KOPT-K1 (cell line): Measurements from ENCODE around the gene NIF3L1.
"Not testable (repeated sequence)": the region's sequence is repeated elsewhere in the genome, so short reads cannot be mapped to it uniquely, and the experiment has no call there.

Experiments
- H3K27ac ChIP-seq: fragments of 200-600 bp; sonication (generic); 2 replicates; pipeline ENCODE4 v1.5.1; 2016; ENCODE audit warnings: antibody characterized with exemption, mild to moderate bottlenecking, low read depth, low read length; ENCODE audit not compliant: poor library complexity, severe bottlenecking
- H3K36me3 ChIP-seq: fragments of 200-600 bp; sonication (generic); 2 replicates; pipeline ENCODE4 v1.5.1; 2017; ENCODE audit warnings: antibody characterized with exemption, mild to moderate bottlenecking, low read length, moderate library complexity; ENCODE audit not compliant: insufficient read depth
- H3K9me3 ChIP-seq: fragments of 200-600 bp; sonication (generic); 2 replicates; pipeline ENCODE4 v1.5.1; 2017; ENCODE audit warnings: antibody characterized with exemption, low read length, mild to moderate bottlenecking; ENCODE audit not compliant: insufficient read depth, poor library complexity, severe bottlenecking

NIF3L1 gene

DNA sequence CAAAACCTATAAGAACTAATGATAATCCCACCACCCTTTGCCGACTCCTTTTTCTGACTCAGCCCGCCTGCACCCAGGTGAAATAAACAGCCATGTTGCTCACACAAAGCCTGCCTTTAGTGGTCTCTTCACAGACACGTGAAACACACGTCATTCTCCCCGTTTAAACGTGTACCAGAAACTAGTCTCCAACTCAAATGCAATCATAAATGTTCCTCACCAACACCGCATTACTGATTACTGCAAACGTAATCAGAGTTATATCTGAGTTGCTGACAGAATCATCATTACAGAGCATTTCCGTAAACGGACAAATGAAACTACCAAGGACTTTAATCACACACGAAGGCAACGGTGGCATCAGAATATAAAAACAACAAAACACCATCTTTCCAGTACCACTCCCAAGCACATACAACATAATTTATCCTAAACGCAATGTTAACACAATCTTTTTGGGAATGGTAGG is 26.6 kb upstream of the NIF3L1 start:
- peaks cover 51% of the 10 kb centered on the region for H3K36me3 ChIP-seq
- H3K27ac ChIP-seq, result peak overlapping the region; percentile 94
- H3K9me3 ChIP-seq, result no peaks in the 10 kb centered on the region

DNA sequence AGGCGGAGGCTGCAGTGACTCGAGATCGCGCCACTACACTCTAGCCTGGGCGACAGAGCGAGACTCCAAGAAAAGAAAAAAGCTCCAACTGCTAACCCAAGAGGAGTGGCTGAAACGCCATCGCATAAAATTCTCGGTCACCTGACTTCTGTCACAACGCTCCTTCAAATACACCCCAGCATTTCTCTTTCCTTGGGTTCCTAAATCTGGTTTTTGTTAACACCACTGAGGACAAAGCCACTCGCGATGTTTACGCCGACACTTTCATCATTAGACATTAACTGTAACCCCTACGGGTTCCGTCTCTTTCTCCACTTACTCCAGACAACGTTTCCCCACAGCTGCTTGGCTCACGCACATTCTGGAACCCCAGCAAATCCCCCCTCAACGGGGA is 25.4 kb upstream of the NIF3L1 start:
- H3K36me3 ChIP-seq, result peaks cover 39% of the 10 kb centered on the region
- peak overlapping the region; percentile 94 for H3K27ac ChIP-seq
- H3K9me3 ChIP-seq, result no peaks in the 10 kb centered on the region

DNA sequence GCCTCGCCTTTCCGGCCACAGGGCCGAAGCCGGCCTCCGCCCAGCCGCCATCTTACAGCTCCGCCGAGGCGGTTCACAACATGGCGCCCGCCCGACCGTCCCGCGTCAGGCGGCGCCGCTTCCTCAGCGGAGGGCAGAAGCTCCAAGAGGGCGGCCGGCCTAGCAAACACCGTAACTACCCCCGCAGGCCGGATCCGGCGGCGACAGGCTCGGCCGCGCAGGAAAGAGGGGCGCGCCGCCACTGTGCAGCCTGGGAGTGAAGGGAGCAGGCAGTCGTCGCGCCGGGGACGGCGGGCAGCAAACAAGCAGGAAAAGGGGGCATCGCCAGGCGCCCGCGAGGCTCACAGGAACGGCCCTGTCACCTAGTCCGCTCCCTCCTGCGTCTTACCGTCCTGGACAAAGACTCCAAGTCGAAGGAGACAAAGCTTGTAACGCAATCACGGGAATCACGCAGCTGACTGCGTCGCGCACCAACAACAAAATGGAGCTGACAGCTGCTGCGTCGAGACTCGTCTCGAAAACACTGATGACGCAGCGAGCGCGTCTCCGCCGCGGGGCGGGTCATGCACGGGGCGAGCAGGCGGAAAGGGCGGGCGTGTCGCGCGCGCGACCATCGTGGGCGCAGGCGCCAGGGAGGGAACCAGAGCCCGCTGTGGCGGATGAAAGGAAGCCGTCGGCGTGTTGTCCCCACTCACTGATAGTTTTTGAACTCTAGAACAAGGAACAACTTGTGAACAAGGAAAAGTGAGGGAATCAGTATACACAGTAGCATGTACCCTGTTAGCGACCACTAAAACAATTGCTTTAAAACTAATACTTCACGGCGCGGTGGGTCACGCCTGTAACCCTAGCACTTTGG is 24.8 kb upstream of the NIF3L1 start, which contains the start of gene CLK1:
Gene CLK1, minus strand, starts transcription at position 483 of the 859 bp plus-strand sequence. CDS start 2,796 bp downstream, outside the sequence.
- Histone ChIP-seq H3K9me3 (no peaks in the 10 kb centered on the region), H3K27ac (peak within 1 kb of the TSS; percentile 94), H3K36me3 (peaks cover 32% of the 10 kb centered on the region)

DNA sequence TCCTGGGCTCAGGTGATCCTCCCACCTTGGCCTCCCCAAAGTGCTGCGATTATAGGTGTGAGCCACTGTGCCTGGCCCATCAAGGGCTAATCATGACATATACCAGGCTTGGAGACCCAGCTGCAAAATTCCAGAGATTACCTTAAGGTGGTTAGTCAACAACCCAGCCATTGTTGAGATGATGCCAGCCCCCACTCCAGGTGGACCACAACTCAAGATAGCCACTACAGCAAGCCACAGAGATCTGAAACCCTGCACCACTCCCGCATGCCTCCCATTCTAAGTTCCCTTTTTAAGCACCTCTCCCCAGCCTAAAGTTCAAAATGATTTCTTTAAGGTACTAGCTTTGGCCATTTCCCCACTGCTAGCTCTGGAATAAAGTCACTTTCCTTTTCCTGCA is 20.2 kb upstream of the NIF3L1 start:
- H3K27ac ChIP-seq, result no peak overlapping the region
- peaks cover 38% of the 10 kb centered on the region for H3K36me3 ChIP-seq
- no peaks in the 10 kb centered on the region for H3K9me3 ChIP-seq

DNA sequence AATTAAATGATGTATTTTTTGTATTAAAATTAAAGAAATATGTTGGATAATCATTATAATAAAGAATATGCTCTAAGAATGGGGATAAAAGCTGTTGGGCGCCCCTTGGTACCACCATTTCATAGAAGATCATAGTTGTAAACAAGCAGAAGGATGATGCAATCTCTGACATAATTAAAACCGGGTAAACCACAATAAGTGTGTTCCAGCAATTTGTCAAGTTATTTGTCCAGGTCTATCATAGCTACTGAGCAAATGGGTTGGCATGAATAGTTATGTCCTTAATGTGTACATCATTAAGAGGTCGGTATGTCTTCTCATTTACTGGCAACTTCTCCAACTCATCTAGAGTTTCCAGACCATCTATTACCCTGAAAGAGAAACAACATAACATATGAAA is 18.0 kb upstream of the NIF3L1 start:
- H3K27ac ChIP-seq, result no peak overlapping the region
- peaks cover 59% of the 10 kb centered on the region for H3K36me3 ChIP-seq
- no peaks in the 10 kb centered on the region for H3K9me3 ChIP-seq

DNA sequence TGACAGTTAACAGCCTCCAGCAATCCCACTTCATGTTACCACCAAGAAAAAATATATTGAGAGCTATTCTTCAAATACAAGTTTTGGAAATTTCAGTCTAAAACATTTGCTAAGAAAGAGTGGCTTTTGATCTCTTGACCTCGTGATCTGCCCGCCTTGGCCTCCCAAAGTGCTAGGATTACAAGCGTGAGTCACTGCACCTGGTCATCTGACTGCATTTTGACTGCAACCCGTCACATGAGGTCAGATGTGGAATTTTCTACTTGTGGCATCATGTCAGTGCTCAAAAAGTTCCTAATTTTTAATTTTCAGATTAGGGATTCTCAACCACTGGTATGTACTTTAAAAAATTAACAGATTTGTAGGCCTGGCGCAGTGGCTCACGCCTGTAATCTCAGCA is 15.6 kb upstream of the NIF3L1 start:
- Histone ChIP-seq H3K27ac (no peak overlapping the region), H3K9me3 (no peaks in the 10 kb centered on the region), H3K36me3 (peaks cover 84% of the 10 kb centered on the region)

DNA sequence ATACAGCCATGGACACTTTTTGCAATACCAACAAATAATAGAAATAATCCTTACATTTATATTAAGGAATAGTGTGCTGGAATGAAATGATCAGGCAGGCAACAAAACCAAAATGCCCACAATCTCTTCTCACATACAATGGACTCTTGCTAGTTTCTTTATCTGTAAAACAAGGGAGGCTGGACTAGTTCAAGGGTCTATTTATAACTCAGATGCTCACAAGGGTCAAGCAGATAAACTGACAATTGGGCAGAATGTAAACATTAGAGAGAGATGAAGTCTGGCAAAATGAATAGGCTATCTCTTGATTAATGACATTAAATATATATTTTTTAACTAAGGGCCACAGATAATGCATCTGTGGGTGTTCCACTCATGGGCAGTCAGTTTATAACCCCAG is 11.7 kb upstream of the NIF3L1 start:
- H3K36me3 ChIP-seq, result peaks cover 100% of the 10 kb centered on the region
- no peak overlapping the region for H3K27ac ChIP-seq
- H3K9me3 ChIP-seq, result no peaks in the 10 kb centered on the region

DNA sequence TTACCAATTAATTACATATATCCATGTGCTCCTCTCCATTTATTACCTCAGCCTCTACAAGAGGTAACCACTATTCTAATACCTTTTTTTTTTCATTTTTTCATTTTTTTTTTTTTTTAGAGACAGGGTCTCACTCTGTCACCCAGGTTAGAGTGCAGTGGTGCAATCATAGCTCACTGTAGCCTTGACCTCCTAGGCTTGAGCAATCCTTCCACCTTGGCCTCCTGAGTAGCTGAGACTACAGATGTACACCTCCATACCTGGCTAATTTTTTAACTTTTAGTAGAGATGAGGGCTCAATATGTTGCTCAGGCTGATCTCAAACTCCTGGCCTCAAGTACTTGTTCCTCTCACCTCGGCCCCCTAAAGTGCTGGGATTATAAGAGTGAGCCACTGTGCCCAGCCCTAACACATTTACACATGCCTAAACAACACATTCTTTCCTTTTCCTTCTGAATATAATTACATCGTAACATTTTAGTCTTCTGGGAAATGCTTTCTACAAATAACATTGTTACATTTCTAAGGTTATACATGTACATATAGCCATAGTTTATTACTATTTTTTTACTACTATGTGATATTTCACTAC is 10.8 kb upstream of the NIF3L1 start:
- Histone ChIP-seq H3K36me3 (peaks cover 99% of the 10 kb centered on the region), H3K27ac (no peak overlapping the region), H3K9me3 (no peaks in the 10 kb centered on the region)

DNA sequence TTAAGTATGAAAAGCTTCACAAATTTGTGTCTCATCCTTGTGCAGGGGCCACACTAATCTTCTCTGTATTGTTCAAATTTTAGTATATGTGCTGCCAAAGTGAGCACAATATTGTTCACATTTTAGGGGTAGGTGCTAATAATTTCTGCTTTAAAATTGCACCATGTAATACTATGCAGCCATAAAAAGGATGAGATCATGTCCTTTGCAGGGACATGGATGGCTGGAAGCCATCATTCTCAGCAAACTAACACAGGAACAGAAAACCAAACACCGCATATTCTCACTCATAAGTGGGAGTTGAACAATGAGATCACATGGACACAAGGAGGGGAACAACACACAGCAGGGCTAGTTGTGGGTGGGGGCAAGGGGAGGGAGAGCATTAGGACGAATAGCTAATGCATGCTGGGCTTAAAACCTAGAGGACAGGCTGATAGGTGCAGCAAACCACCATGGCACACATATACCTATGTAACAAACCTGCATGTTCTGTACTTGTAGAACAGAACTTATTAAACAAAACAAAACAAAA is 7.4 kb upstream of the NIF3L1 start:
- H3K36me3 ChIP-seq, result peaks cover 90% of the 10 kb centered on the region
- H3K27ac ChIP-seq, H3K9me3 ChIP-seq: not testable (repeated sequence)

DNA sequence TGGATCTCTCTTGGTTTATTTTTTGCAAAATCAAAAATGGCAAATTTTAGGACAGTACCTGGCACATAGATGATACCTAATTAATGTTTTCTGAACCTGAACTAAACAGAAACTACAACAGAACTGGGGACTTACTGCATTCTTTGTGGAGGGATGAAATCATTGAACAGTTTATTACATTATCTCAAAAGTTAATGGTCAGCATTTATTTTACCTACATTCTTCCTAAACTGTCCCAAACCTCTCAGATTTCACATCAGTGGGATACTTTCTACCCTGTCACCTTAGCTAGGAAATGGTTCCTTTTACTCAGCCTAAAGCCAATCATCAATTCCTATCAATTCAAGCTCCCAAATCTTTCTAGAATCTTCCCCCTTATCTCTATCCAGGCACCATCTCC is 10.3 kb downstream of the NIF3L1 start:
- H3K9me3 ChIP-seq, result no peaks in the 10 kb centered on the region
- H3K27ac ChIP-seq, result no peak overlapping the region
- H3K36me3 ChIP-seq, result peaks cover 96% of the 10 kb centered on the region

DNA sequence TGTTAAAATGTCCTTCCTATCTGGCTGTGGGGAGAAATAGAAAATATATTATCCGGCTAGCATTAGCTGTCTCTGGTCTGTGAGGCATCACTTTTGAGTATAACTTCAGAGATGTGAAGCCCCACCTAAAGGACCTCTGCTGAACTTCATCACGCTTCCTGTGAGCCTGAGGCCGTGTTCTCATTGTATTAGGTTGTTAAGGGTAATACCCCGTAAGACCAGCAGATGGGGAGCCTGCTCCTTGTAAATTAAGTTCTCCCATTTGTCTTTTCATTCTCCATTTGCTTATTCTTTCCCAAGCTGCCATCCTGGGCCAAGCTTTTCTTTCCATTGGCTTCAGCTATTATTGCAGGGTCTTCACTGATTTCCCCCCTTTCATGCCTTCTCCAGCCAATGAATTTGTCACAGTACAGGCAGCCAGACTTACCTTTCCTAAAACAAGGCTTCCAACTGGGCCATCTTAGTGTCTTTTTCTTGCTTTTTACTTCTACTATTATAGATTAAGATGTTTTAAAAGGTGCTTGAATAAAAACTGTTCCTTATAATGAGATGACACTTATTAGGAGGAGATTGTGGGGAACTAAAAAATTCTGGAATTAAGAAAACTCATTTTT is 12.4 kb downstream of the NIF3L1 start:
- Histone ChIP-seq H3K27ac (no peak overlapping the region), H3K9me3 (no peaks in the 10 kb centered on the region), H3K36me3 (peaks cover 96% of the 10 kb centered on the region)

DNA sequence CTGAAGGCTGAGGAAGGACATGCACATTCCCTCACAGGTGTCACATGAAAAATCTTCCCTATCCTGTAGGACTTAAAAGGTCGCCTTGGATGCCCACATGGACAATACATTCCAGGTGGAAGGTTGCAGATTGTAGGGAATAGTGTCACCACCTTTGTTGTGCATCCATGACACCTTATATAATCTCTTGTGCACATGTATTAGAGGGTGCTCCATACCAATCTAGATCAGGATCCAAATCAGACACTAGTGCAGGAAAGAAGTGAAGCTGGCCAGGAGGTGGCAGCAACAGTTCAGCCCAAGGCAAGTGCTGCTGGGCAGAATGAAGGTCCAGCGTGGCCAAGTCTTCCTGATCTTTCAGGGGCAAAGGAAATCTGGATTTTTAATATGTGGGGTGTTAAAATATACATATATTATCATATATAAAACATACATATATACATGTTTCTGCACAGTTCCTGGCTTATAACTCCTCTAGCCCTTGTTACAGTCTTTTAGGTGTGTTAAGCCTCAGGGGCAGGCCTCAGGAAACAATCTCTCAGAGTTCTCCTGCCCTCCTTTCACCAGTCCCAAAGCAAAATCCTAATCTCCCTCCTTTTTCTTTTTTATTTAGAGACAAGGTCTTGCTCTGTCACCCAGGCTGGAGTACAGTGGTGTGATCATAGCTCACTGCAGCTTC is 16.6 kb downstream of the NIF3L1 start:
- Histone ChIP-seq H3K36me3 (peaks cover 95% of the 10 kb centered on the region), H3K27ac (no peak overlapping the region), H3K9me3 (no peaks in the 10 kb centered on the region)

DNA sequence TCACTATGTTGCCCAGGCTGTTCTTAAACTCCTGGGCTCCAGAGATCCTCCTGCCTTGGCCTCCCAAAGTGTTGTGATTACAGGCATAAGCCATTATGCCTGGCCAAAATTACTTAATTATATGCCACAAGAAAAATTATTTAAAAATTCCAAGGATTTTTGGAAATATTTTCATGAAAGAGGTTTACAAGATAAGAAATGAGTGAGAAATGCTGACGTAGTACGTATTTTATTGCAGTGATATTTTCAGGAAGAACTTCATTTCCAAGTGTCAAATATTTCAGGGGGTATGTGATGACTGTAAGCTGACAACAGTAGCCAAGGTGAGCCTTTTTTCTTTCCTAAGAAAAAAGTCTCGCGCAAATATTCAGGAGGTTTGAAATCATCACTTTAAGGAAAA is 20.8 kb downstream of the NIF3L1 start:
- Histone ChIP-seq H3K27ac (no peak overlapping the region), H3K9me3 (no peaks in the 10 kb centered on the region), H3K36me3 (peaks cover 98% of the 10 kb centered on the region)

DNA sequence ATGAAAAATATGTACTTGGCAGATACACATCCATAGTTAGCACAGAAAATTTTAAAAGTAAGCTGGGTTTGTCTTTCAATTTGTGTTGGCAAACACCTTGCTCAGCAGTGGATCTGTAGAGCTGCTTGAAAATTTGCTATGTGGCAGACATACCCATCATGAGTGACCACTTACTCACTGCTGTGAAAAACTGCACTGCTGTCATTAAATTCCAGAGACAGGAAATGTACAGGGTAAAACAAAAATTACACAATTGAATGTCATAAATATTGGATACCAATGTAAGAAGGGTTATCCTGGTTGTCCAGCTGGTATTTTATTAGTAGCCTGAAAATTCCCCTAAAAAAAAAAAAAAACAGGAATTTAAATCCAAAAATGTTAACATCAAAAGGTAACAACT is 24.5 kb downstream of the NIF3L1 start:
- Histone ChIP-seq H3K27ac (no peak overlapping the region), H3K9me3 (no peaks in the 10 kb centered on the region), H3K36me3 (peaks cover 99% of the 10 kb centered on the region)

DNA sequence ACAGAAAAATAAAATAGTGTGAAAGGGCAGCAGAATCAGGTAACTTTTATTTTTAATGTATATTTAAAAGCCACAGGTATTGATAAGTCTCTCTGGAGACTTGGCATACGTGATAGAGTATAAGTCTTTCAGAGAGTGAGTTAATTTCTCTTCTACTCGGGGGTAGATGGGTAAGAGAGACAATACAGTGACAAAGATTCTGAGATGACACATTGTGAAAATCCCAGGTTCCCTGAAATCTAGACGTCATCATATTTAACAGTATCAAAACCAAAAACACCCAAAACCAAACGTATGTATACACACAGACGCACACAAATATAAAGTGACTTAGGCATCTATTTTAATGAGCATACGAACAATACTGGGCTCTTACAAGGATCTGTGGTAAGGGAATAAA is 33.3 kb downstream of the NIF3L1 start:
- H3K9me3 ChIP-seq, result no peaks in the 10 kb centered on the region
- peaks cover 93% of the 10 kb centered on the region for H3K36me3 ChIP-seq
- H3K27ac ChIP-seq, result no peak overlapping the region
